GM21737 (cell line): ENCODE data around the gene GLI3.

ENCODE experiments used
- ATAC-seq: cut with Tn5 transposase; IDR thresholded peaks from one replicate; pipeline ENCODE4 v1.9.1; 2021; ENCODE audit warnings: mild to moderate bottlenecking, moderate library complexity; ENCODE audit not compliant: unreplicated experiment

GLI3 gene

GRCh38 chr7:42176724-42177101 is 60.3 kb downstream of the GLI3 start:
- no peak for ATAC-seq

GRCh38 chr7:42175834-42176723 is 60.9 kb downstream of the GLI3 start:
- no peak for ATAC-seq

- no peak for ATAC-seq
Measured at GRCh38 chr7:42174391-42174912, 62.6 kb downstream of the GLI3 start.

GRCh38 chr7:42170724-42171123 is 66.3 kb downstream of the GLI3 start:
- no peak for ATAC-seq

- no peak for ATAC-seq
Measured at GRCh38 chr7:42168512-42168911, 68.5 kb downstream of the GLI3 start.

- no peak for ATAC-seq
Measured at GRCh38 chr7:42167631-42168236, 69.3 kb downstream of the GLI3 start.

- ATAC-seq = no peak
Measured at GRCh38 chr7:42167206-42167605, 69.8 kb downstream of the GLI3 start.

GRCh38 chr7:42164881-42165428 is 72.1 kb downstream of the GLI3 start:
- no peak for ATAC-seq

- no peak for ATAC-seq
Measured at GRCh38 chr7:42162560-42163325, 74.3 kb downstream of the GLI3 start.

GRCh38 chr7:42161719-42162118 is 75.3 kb downstream of the GLI3 start:
- ATAC-seq = no peak

GRCh38 chr7:42161110-42161509 is 75.9 kb downstream of the GLI3 start:
- ATAC-seq = no peak

- ATAC-seq = no peak
Measured at GRCh38 chr7:42159130-42159529, 77.9 kb downstream of the GLI3 start.

- no peak for ATAC-seq
Measured at GRCh38 chr7:42156967-42157721, 79.9 kb downstream of the GLI3 start.

GRCh38 chr7:42156291-42156865 is 80.6 kb downstream of the GLI3 start:
- no peak for ATAC-seq

- ATAC-seq = no peak
Measured at GRCh38 chr7:42155584-42156290, 81.3 kb downstream of the GLI3 start.

GRCh38 chr7:42154173-42154572 is 82.8 kb downstream of the GLI3 start:
- no peak for ATAC-seq

GRCh38 chr7:42152329-42153205 is 84.4 kb downstream of the GLI3 start:
- ATAC-seq = no peak

GRCh38 chr7:42151309-42151708 is 85.7 kb downstream of the GLI3 start:
- ATAC-seq = no peak
